ENCODE measurements around the gene F9.
"Not testable (repeated sequence)": the region's sequence is repeated elsewhere in the genome, so short reads cannot be mapped to it uniquely, and the experiment has no call there.

Gene F9

DNA sequence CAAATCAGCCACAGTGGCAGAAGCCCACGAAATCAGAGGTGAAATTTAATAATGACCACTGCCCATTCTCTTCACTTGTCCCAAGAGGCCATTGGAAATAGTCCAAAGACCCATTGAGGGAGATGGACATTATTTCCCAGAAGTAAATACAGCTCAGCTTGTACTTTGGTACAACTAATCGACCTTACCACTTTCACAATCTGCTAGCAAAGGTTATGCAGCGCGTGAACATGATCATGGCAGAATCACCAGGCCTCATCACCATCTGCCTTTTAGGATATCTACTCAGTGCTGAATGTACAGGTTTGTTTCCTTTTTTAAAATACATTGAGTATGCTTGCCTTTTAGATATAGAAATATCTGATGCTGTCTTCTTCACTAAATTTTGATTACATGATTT lies at the start of gene F9:
Gene F9 (plus strand): TSS at position 190 of the 400 bp plus-strand sequence. CDS start 26 bp downstream, at position 216.
- no peak for DNase-seq (ENCODE audit: low spot score)

DNA sequence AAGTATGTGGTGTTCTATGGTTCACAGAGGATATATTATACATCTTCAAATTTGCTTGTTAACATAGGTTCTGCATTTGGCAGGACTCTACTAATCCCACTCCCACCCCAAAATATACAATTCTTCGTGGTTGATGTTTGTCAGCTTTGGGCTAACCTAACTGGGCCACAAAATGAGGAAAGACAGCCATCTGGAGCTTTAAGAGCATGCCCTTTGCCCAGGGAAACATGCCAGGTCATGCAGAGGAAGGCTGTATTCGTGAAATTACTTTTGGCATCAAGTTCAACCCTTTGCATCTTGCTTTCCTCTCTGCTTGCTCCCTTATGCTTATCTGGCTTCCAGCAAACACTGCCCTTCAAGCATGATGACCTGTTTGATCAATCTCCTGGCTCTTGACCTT lies 46.8 kb upstream of the F9 start:
- no peak for DNase-seq (ENCODE audit: low spot score)

DNA sequence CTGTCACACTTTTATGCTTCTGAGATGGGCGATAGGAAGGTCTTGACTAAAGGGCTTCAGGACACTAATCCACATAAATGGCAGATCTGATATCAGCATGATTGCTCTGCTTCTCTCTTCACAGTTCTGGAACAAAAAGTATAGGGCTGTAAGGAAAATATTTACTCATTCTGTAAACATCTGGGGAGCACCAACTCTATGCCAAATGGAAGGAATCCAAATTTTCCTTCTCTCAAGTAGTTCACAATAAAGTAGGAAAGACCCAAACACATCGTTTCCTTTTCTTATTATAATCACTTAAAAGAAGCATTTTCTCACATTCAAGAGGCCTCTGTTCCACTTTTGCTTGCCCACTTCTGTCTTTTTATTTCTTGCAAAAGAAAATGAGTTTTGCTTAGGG lies 45.9 kb upstream of the F9 start:
- DNase-seq (ENCODE audit: low spot score) = no peak

DNA sequence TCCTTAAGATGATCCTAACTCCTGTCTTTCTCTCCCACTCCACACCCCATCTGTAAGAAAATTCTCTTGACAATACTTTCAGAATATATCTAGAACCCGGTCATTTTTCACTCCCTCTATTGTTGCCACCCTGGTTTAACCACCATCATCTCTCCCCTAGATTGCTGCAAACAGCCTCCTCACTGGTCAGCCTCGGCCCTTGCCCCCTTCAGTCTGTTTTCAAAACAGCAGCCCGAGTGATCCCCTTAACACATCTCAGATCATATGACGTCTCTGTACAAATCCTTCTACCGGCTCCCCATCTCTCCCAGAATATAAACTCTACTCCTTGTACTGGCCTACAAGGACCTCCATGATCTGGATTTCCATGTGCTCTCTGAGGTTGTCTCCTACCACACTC lies 35.2 kb upstream of the F9 start:
- DNase-seq (ENCODE audit: low spot score) = no peak

DNA sequence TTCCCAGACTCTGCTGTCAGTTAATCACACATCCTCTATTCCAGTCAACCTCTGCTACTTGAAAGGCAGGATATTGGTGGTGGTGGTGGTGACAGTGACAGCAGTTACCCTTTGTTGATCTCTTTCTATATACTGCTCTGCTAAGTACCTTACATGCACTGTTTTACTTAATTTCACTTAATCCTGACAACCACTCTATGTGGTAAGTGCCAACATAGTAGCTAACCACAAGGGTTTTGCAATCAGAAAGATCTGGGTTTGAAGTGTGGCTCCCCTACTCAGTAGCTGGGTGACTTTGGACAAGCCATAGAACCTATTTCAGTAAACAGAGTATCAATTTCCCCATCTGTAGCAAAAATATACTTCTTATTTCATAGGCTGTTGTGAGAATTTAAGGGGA lies 24.2 kb upstream of the F9 start:
- no peak for DNase-seq (ENCODE audit: low spot score)

DNA sequence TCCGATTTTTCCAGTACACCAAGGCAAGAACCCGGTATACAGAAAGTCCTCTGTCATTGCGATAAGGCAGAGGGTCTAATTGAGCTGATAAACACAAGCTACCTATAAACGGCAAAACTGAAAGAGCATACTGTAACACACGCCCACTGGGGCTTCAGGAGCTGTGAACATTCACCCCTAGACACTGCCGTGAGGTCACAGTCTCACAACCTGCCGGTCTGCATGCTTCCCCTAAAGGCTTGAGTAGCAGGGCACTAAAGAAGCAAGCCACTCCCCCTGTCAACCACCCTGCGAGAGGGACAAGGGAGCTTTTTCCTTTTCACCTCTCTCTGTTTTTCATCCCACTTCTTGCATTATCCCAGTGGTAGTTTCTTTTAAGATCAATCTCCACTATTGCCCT lies 22.4 kb upstream of the F9 start:
- no peak for DNase-seq (ENCODE audit: low spot score)

DNA sequence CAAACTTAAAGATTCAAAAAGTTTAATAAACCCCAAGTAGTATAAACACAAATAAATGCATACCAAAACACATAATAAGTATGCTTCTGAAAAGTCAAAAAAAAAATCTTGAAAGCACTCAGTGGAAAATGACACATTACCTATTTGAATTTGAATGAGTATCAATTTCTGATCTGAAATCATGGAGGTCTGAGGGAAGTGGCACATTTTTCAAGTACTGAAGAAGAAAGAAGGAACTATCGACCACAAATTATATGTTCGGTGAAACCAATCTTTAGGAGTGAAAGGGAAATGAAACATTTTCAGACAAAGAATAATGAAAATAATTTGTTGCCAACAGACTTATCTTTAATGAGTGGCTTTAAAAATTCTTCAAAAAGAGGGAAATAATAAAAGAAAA lies 12.1 kb upstream of the F9 start:
- no peak for DNase-seq (ENCODE audit: low spot score)

DNA sequence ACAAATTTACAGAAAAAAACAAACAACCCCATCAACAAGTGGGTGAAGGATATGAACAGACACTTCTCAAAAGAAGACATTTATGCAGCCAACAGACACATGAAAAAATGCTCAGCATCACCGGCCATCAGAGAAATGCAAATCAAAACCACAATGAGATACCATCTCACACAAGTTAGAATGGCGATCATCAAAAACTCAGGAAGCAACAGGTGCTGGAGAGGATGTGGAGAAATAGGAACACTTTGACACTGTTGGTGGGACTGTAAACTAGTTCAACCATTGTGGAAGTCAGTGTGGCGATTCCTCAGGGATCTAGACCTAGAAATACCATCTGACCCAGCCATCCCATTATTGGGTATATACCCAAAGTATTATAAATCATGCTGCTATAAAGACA lies 1.7 kb upstream of the F9 start:
- not testable (repeated sequence) for DNase-seq (ENCODE audit: low spot score)

DNA sequence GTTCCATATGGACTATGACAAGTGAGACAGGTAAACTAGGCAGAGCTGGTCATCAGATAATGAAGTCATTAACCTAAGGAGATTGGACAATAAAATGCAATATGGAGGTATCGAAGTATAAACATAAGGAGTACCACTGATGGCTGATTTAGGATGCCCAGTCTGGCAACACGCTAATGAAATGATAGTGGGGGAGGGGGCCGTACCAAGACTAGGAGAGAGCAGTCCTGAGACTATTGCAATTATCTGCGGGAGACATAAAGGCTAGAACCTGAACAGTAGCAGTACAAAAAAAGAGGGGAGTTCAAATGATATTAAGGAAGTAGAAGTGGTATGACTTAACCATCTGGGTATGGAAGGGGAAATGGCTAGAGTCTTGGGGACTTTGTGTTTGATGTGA lies 2.3 kb downstream of the F9 start:
- no peak for DNase-seq (ENCODE audit: low spot score)

DNA sequence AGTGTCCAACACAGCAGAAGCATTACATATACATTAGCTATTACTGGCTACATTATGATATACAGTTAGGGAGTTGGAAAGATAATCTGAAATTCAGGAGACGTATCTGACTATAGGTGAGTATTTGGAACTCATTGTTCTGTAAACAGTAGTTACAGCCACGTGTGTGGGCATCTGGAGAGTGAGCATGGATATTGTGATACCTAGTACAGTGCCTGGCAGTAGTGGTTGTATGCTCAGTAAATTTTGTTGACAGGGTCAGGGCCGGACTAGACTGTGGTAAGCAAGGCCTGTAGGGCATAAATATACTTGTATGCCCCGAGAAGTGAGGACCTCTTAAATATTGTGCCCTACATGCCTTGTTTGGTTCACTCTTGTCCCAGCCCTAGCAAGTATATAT lies 2.9 kb downstream of the F9 start:
- no peak for DNase-seq (ENCODE audit: low spot score)

DNA sequence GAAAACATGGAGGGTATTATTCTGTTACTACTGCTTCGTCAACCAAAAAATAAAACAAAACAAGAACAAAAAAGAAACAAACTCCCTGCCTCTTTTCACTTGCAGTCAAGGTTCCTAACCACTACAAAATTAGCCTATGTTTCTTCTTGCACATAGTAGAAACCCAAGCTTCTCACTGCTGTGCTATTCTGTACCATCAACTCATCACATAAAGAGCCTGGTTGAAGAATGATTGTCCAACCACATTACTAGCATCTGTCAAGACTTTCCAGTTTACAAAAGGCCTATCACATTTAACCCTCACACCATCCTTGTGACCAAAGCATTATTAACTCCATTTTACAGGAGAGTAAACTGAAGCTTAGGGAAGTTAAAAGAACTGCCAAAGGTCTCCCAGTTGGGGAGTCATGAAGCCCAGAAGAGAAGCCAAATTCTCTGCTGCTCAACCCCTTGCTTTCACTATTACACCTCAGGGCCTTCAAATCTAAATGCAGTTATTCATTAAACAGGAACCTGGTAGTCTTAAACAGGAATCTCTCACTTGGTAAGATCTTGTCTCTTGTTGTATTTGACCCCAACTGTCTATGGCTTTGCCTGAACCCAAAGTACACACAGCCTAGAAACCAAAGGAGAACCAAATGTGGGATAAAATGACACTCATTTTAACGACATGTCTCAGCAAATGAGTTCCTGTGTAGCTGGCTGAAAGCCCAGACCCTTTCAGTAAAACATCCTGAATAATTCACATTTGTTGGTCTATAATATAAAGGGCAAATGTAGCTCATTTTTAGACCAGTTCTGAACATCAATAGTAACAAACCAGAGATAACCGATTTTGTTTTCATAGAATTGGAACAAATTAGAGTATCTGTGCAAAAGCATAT lies 8.6 kb downstream of the F9 start:
- DNase-seq (ENCODE audit: low spot score) = no peak

DNA sequence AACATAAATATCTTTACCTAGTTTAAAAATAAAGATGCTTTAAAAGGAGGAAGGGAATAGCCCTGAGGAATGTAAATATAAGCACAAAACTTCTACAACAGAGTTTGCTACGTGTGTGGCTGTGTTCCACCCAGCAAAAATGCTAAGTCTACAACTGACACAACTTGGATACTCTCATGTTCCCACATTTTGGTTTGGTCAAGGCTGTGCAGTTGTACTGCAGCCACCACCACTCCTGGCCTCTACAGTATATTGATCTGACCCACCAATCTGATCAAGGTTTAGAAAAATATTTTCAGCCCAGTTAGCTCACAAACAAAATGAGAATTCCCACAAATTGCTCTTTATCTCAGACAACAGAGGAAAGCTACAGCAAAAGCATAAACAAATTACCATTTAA lies 12.1 kb downstream of the F9 start:
- DNase-seq (ENCODE audit: low spot score) = no peak

DNA sequence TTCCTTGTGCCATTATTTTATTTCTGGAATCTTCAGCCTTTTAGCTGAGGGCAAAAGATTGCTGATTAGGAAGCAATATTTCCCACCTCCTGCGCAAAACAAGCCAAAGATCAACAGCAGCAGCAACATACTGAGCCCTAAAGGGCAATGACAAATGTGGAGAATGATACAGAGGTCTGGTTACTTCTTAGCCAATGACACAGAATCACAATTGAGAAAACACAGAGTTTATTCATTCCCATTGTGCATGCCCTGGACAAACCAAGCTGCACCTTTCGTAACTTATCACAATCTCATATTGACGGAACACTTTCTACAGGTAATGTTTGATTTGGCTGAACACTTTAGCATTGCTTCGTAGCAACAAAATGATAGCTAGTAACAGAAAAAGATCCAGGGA lies 13.4 kb downstream of the F9 start:
- DNase-seq (ENCODE audit: low spot score) = no peak

DNA sequence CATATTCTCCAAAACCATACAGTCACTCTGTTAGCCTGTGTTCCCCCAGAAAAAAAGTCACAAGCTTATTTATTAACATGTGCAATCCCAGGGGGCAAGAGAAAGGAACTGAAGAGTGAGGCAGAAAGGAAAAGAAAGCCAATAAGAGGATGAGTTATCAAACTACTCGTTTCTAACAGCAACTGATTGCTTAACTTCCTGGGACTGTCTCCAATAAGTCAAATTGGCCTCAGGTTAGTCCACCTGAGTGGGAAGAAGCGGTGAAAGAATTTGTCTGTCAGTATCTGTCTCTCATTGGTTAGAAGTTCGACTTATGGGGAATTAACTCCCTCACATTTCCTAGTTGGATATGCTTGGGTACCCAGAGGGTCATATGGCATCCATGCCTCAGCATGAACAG lies 14.1 kb downstream of the F9 start:
- no peak for DNase-seq (ENCODE audit: low spot score)

DNA sequence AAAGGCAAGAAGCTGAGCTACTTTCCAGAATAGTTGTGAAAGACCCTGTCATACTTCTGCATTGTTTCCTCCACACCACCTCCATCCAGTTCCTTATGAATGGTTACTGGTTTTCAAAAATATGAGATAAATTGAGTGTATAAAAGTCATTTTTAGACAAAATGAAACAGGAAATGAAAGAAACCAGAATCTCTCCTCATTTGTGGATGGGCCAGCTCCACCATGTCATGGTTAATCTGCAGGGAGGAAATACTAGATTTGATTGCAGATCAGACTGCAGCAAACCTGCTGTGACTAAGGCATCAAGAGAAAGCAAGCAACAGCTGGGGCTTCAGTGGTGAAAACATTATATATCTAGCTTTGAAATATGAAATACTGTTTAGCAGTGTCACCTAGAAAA lies 23.8 kb downstream of the F9 start:
- DNase-seq (ENCODE audit: low spot score) = no peak

DNA sequence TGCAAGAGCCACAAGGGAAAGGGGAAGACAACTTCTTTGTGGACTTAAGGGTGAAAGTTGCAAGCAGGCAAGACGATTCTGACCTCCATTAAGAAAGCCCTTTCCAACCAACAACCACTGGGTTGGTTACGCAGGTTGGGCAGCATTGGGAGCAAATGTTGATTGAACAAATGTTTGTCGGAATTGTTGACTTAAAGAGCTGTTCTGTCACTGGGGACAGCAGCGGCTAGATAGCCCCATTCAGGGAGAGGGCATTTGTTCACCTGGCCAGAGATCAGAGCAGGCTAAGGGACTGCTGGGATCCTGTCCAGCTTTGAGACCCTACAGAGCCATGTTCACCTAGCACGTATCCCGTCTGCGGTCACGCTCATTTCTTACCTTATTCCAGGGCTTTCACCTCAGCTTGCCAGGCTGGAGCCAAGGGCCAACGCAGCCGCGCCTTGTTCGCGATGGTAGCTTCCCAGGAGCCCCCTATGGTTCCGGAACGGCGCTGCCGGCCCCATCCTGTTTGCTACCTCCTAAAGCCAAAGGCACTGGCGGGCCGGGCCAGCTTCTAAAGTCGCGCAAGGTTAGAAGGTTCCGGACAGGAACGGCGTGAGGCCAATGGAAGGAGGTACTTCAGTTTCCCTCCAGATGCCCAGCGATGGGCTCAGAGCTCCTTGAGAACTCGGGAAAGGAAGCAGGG lies 24.6 kb downstream of the F9 start:
- DNase-seq (ENCODE audit: low spot score) = no peak

DNA sequence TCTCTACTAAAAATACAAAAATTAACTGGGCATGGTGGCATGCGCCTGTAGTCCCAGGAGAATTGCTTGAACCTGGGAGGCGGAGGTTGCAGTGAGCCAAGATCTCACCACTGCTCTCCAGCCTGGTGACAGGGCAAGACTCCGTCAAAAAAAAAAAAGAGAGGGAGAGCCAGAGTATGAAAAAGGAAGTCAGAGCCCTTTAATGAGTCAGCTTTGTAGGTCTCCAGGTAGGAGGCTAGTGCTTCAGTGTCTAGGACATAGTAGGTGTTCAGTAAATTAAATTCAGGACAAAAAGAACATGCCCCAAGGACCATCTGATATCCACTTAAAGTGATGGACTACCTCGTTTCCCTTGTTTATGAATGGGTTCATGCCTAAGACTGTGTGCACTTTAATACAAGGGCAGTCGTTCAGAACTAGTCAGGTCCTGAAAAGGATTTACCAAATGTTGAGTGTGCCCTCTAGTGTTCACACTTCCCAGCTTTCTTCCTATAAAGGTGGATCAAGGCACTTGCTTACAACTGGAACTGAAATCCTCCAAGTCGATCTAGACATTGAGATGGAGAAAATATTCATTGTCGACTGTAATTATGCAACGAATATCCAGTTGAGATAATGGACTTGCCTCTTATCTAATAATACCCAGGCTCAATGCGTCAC lies 29.0 kb downstream of the F9 start:
- DNase-seq (ENCODE audit: low spot score) = peak; percentile 50

DNA sequence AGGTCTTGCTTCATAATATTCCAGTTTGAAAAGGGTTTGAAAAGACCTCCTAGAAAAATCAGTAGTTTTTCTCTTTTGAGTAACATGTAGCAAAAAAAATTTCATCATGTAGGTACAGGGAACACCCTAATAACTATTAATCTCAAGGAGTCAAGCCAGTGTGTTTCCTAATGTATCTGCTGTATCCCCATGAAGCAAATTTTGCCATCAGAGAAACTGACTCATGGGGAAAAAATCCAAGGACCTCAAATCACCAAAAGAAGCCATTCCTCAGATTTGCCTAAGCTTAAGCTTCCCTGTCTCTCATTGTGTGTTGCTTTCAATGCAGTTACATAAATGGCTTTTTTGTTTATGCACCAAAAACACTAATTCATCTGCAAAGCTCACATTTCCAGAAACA lies 29.7 kb downstream of the F9 start:
- no peak for DNase-seq (ENCODE audit: low spot score)

DNA sequence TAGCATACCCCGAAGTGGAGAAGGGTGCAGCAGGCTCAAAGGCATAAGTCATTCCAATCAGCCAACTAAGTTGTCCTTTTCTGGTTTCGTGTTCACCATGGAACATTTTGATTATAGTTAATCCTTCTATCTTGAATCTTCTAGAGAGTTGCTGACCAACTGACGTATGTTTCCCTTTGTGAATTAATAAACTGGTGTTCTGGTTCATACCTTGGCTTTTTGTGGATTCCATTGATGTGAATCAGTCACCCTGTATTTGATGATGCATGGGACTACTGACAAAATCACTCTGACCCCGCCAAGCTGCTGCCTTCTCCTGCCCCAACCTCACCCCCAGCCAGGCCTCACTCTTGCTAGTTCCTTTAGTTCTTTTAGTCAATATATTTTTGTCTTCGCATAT lies 32.7 kb downstream of the F9 start:
- DNase-seq (ENCODE audit: low spot score) = no peak

DNA sequence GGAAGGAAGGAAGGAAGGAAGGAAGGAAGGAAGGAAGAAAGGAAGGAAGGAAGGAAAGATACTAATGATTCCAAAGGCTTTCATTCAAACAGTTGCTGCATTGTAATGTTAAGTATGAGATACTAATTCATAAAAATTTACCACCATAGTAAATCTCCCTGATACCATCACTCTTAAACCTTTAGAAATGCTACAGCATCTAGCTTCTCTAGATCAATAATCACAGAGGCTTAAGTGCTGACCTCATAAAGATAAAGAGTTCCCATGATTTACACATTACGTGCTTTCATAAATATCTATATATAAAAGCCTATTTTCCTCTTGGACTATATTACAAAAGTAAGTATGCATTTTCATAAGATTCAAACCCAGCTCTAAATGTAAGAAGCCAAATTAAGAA lies 36.4 kb downstream of the F9 start:
- DNase-seq (ENCODE audit: low spot score) = no peak

DNA sequence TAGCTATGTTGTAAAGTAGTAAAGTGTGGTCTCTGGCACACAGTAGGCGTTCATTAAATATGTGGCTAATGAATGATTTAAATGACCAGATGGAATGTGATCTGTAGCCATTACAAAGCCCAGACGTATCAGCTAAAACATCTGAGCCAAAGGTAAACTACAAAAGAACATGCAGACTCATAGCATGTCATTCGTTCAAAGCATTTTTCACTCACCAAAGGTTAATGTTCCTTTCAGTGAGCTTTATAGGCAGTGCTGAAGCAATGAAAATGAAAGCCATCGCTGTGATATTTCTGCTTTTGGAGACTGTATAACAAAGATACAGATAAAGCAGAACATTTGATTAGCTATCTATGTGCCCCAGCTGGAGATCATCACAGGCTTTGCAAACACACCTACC lies 50.5 kb downstream of the F9 start:
- no peak for DNase-seq (ENCODE audit: low spot score)

DNA sequence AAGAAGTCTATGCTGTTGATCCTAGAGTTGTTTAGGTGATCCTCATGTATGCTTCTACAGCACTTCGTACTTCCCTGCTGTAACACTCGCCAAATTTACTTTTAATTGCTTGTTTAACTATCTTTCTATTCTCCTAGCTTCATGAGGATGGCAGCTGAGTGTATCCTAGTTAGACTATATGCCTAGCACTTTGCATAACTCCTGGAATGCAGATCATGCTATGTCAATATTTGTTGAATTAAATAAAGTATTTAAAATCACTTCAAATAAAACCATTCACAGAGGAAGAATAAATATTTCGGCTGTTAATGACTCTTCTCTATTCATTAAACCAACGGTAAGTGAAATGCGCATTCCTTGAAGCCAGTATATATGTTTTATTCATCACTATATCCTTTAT lies 55.1 kb downstream of the F9 start:
- no peak for DNase-seq (ENCODE audit: low spot score)

DNA sequence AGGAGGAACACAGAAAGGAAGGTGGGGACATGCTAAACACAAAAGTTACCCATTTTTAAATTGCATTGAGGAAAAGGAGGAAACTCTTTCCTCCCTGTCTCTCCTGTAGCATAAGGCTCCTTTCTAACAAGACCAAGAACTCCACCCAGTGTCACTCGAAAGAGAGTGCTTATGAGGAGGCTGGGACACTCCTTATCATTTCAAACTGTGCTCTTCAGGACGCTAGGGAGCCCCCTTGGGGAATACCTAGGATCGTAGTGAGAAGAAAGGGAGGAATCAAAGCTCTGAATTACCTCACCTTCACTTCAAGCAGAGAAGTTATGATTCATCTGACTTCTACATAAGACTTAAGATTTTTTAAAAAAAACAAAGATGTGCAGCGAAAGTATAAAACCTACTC lies 65.5 kb downstream of the F9 start:
- no peak for DNase-seq (ENCODE audit: low spot score)
